ENCODE data around the gene MAP4K2. TPM values are rescaled to one million over a fixed set of nuclear protein-coding genes. Genes with fewer than 3 reads are reported as not detected.

The MAP4K2 gene
- total and polyA plus RNA-seq, 2 of the 13 experiments (the other 11 are each of a cell fraction or from before 2014, with no cell fraction given) = 8.3 to 17.6 TPM

DNA sequence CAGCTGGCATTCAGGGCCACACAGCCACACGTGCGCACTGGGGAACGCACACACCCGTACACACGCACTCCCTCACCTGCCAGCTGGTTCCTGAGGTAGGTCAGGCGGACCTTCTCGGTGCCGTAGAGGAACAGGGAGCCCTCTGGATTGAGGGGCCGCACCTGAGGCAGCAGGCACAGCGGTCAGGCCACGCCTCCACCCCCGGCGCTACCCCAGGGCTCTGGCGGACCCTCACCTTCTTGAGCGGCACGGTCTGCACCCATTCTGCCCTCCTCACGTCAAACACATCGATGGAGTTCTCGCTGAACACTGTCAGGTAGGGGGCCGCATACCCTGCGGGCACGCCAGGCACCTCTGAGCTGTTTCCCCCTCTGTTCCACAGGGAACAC is 24.4 kb upstream of the MAP4K2 start:
- Histone ChIP-seq H3K4me3 (replicated peaks in 1 of 3; ENCODE audit: insufficient read depth in 1 of 3, low read depth in 2 of 3, low read length in 3 of 3) (no peak overlapping the region), H3K4me1 (ENCODE audit: insufficient read depth, low read length) (no peaks in the 10 kb centered on the region), H3K9me3 (ENCODE audit: low read length) (no peaks in the 10 kb centered on the region), H3K4me2 (ENCODE audit: low read depth, low read length) (no peak overlapping the region), H3K9ac (ENCODE audit: insufficient read depth, low read depth, low read length) (no peak overlapping the region), H2AFZ (ENCODE audit: low read length) (no peak overlapping the region), H3K79me2 (ENCODE audit: insufficient read depth, low read length) (no peaks in the 10 kb centered on the region), H3K27ac (ENCODE audit: extremely low read length, insufficient read depth, low read length) (no peak overlapping the region), H4K20me1 (ENCODE audit: insufficient read depth, low read length) (no peaks in the 10 kb centered on the region), H3K36me3 (replicated peaks in 1 of 2; ENCODE audit: control insufficient read depth in 1 of 2, insufficient read depth in 2 of 2, low read length in 2 of 2) (no peaks in the 10 kb centered on the region), H3K27me3 (ENCODE audit: control insufficient read depth in 1 of 2, insufficient read depth in 2 of 2, low read length in 2 of 2) (no peaks in the 10 kb centered on the region)
- DNase-seq (ENCODE audit: low spot score) (no peak), ATAC-seq (no peak), FAIRE-seq (no peak)
- intact Hi-C loops (cut with micrococcal nuclease; ENCODE audit: unreplicated experiment) (no loop called here), in situ Hi-C loops (cut with HindIII; ENCODE audit: extremely low pct_ligation_motif_present, low pct_unique_long_range_greater_than_20kb) (no loop called here)
- ChIA-PET POLR2A (interaction anchor here (0.8 kb wide), 1 partner anchor 27 kb away, joined by 3 read pairs; no protein-coding TSS in a partner anchor), CTCF (ENCODE audit: low intra/inter-chr PET ratio, low total read pairs) (no interaction called here)
- no TSS peak for BruUV-seq (replicated peaks)
- WGBS (ENCODE audit: low lambda C conversion rate) = 95% methylated on average over 20 of the region's 22 CpGs
- TF ChIP-seq SRF (IDR thresholded peaks at IDR 0.05; ENCODE audit: low read depth, low read length) (no peak), ZNF12 (CRISPR knock-in tag; IDR thresholded peaks at IDR 0.05) (no peak), PHF21A (CRISPR knock-in tag; IDR thresholded peaks at IDR 0.05) (no peak), ZNF720 (CRISPR knock-in tag; IDR thresholded peaks at IDR 0.05) (no peak), ZFP1 (CRISPR knock-in tag; IDR thresholded peaks at IDR 0.05) (no peak), ELF4 (CRISPR knock-in tag; IDR thresholded peaks at IDR 0.05; ENCODE audit: borderline replicate concordance) (no peak), PTBP1 (IDR thresholded peaks at IDR 0.05; ENCODE audit: low read depth, low read length, poor library complexity, severe bottlenecking) (no peak), ZNF577 (CRISPR knock-in tag; IDR thresholded peaks at IDR 0.05; ENCODE audit: borderline replicate concordance, low read depth) (no peak)
- TF ChIP-seq, protein P1, sequence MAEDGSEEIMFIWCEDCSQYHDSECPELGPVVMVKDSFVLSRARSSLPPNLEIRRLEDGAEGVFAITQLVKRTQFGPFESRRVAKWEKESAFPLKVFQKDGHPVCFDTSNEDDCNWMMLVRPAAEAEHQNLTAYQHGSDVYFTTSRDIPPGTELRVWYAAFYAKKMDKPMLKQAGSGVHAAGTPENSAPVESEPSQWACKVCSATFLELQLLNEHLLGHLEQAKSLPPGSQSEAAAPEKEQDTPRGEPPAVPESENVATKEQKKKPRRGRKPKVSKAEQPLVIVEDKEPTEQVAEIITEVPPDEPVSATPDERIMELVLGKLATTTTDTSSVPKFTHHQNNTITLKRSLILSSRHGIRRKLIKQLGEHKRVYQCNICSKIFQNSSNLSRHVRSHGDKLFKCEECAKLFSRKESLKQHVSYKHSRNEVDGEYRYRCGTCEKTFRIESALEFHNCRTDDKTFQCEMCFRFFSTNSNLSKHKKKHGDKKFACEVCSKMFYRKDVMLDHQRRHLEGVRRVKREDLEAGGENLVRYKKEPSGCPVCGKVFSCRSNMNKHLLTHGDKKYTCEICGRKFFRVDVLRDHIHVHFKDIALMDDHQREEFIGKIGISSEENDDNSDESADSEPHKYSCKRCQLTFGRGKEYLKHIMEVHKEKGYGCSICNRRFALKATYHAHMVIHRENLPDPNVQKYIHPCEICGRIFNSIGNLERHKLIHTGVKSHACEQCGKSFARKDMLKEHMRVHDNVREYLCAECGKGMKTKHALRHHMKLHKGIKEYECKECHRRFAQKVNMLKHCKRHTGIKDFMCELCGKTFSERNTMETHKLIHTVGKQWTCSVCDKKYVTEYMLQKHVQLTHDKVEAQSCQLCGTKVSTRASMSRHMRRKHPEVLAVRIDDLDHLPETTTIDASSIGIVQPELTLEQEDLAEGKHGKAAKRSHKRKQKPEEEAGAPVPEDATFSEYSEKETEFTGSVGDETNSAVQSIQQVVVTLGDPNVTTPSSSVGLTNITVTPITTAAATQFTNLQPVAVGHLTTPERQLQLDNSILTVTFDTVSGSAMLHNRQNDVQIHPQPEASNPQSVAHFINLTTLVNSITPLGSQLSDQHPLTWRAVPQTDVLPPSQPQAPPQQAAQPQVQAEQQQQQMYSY (CRISPR knock-in tag; IDR thresholded peaks at IDR 0.05) = no peak
- TF ChIP-seq, protein P2, sequence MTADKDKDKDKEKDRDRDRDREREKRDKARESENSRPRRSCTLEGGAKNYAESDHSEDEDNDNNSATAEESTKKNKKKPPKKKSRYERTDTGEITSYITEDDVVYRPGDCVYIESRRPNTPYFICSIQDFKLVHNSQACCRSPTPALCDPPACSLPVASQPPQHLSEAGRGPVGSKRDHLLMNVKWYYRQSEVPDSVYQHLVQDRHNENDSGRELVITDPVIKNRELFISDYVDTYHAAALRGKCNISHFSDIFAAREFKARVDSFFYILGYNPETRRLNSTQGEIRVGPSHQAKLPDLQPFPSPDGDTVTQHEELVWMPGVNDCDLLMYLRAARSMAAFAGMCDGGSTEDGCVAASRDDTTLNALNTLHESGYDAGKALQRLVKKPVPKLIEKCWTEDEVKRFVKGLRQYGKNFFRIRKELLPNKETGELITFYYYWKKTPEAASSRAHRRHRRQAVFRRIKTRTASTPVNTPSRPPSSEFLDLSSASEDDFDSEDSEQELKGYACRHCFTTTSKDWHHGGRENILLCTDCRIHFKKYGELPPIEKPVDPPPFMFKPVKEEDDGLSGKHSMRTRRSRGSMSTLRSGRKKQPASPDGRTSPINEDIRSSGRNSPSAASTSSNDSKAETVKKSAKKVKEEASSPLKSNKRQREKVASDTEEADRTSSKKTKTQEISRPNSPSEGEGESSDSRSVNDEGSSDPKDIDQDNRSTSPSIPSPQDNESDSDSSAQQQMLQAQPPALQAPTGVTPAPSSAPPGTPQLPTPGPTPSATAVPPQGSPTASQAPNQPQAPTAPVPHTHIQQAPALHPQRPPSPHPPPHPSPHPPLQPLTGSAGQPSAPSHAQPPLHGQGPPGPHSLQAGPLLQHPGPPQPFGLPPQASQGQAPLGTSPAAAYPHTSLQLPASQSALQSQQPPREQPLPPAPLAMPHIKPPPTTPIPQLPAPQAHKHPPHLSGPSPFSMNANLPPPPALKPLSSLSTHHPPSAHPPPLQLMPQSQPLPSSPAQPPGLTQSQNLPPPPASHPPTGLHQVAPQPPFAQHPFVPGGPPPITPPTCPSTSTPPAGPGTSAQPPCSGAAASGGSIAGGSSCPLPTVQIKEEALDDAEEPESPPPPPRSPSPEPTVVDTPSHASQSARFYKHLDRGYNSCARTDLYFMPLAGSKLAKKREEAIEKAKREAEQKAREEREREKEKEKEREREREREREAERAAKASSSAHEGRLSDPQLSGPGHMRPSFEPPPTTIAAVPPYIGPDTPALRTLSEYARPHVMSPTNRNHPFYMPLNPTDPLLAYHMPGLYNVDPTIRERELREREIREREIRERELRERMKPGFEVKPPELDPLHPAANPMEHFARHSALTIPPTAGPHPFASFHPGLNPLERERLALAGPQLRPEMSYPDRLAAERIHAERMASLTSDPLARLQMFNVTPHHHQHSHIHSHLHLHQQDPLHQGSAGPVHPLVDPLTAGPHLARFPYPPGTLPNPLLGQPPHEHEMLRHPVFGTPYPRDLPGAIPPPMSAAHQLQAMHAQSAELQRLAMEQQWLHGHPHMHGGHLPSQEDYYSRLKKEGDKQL (CRISPR knock-in tag; IDR thresholded peaks at IDR 0.05; ENCODE audit: low read depth) = no peak
- TF ChIP-seq, protein P3, sequence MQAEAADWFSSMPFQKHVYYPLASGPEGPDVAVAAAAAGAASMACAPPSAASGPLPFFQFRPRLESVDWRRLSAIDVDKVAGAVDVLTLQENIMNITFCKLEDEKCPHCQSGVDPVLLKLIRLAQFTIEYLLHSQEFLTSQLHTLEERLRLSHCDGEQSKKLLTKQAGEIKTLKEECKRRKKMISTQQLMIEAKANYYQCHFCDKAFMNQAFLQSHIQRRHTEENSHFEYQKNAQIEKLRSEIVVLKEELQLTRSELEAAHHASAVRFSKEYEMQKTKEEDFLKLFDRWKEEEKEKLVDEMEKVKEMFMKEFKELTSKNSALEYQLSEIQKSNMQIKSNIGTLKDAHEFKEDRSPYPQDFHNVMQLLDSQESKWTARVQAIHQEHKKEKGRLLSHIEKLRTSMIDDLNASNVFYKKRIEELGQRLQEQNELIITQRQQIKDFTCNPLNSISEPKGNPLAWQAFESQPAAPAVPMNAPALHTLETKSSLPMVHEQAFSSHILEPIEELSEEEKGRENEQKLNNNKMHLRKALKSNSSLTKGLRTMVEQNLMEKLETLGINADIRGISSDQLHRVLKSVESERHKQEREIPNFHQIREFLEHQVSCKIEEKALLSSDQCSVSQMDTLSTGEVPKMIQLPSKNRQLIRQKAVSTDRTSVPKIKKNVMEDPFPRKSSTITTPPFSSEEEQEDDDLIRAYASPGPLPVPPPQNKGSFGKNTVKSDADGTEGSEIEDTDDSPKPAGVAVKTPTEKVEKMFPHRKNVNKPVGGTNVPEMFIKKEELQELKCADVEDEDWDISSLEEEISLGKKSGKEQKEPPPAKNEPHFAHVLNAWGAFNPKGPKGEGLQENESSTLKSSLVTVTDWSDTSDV (CRISPR knock-in tag; IDR thresholded peaks at IDR 0.05) = no peak
- TF ChIP-seq, protein P4, sequence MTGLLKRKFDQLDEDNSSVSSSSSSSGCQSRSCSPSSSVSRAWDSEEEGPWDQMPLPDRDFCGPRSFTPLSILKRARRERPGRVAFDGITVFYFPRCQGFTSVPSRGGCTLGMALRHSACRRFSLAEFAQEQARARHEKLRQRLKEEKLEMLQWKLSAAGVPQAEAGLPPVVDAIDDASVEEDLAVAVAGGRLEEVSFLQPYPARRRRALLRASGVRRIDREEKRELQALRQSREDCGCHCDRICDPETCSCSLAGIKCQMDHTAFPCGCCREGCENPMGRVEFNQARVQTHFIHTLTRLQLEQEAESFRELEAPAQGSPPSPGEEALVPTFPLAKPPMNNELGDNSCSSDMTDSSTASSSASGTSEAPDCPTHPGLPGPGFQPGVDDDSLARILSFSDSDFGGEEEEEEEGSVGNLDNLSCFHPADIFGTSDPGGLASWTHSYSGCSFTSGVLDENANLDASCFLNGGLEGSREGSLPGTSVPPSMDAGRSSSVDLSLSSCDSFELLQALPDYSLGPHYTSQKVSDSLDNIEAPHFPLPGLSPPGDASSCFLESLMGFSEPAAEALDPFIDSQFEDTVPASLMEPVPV (CRISPR knock-in tag; IDR thresholded peaks at IDR 0.05) = no peak
